ENCODE data around the gene NEAT1.
A peak's percentile ranks its signal among the peaks of the same experiment; 100 is the strongest.

Gene NEAT1

DNA sequence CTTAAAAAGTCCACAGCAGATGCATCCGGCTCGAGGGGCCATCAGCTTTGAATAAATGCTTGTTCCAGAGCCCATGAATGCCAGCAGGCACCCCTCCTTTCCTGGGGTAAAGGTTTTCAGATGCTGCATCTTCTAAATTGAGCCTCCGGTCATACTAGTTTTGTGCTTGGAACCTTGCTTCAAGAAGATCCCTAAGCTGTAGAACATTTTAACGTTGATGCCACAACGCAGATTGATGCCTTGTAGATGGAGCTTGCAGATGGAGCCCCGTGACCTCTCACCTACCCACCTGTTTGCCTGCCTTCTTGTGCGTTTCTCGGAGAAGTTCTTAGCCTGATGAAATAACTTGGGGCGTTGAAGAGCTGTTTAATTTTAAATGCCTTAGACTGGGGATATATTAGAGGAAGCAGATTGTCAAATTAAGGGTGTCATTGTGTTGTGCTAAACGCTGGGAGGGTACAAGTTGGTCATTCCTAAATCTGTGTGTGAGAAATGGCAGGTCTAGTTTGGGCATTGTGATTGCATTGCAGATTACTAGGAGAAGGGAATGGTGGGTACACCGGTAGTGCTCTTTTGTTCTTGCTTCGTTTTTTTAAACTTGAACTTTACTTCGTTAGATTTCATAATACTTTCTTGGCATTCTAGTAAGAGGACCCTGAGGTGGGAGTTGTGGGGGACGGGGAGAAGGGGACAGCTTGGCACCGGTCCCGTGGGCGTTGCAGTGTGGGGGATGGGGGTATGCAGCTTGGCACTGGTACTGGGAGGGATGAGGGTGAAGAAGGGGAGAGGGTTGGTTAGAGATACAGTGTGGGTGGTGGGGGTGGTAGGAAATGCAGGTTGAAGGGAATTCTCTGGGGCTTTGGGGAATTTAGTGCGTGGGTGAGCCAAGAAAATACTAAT lies 1.9 kb downstream of the NEAT1 start:
- DNase-seq = peak in 2 of 5 donors; percentile 38 to 74

DNA sequence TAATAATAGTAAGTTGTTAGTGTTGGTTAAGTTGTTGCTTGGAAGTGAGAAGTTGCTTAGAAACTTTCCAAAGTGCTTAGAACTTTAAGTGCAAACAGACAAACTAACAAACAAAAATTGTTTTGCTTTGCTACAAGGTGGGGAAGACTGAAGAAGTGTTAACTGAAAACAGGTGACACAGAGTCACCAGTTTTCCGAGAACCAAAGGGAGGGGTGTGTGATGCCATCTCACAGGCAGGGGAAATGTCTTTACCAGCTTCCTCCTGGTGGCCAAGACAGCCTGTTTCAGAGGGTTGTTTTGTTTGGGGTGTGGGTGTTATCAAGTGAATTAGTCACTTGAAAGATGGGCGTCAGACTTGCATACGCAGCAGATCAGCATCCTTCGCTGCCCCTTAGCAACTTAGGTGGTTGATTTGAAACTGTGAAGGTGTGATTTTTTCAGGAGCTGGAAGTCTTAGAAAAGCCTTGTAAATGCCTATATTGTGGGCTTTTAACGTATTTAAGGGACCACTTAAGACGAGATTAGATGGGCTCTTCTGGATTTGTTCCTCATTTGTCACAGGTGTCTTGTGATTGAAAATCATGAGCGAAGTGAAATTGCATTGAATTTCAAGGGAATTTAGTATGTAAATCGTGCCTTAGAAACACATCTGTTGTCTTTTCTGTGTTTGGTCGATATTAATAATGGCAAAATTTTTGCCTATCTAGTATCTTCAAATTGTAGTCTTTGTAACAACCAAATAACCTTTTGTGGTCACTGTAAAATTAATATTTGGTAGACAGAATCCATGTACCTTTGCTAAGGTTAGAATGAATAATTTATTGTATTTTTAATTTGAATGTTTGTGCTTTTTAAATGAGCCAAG lies 2.7 kb downstream of the NEAT1 start:
- peak; percentile 60 to 94 (median 74) for DNase-seq

DNA sequence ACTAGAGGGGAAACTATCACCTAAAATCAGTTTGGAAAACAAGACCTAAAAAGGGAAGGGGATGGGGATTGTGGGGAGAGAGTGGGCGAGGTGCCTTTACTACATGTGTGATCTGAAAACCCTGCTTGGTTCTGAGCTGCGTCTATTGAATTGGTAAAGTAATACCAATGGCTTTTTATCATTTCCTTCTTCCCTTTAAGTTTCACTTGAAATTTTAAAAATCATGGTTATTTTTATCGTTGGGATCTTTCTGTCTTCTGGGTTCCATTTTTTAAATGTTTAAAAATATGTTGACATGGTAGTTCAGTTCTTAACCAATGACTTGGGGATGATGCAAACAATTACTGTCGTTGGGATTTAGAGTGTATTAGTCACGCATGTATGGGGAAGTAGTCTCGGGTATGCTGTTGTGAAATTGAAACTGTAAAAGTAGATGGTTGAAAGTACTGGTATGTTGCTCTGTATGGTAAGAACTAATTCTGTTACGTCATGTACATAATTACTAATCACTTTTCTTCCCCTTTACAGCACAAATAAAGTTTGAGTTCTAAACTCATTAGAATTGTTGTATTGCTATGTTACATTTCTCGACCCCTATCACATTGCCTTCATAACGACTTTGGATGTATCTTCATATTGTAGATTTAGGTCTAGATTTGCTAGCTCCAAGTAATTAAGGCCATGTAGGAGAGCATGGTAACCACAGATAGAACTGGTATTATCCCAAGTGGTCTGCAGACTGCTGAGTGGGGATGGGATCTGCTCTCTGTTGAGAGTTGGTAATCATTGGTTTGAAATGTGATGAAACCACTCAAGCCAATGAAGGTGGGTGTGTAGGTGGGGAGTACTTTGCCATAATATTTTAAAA lies 3.6 kb downstream of the NEAT1 start:
- peak in 1 of 5 donors; percentile 92 for DNase-seq

DNA sequence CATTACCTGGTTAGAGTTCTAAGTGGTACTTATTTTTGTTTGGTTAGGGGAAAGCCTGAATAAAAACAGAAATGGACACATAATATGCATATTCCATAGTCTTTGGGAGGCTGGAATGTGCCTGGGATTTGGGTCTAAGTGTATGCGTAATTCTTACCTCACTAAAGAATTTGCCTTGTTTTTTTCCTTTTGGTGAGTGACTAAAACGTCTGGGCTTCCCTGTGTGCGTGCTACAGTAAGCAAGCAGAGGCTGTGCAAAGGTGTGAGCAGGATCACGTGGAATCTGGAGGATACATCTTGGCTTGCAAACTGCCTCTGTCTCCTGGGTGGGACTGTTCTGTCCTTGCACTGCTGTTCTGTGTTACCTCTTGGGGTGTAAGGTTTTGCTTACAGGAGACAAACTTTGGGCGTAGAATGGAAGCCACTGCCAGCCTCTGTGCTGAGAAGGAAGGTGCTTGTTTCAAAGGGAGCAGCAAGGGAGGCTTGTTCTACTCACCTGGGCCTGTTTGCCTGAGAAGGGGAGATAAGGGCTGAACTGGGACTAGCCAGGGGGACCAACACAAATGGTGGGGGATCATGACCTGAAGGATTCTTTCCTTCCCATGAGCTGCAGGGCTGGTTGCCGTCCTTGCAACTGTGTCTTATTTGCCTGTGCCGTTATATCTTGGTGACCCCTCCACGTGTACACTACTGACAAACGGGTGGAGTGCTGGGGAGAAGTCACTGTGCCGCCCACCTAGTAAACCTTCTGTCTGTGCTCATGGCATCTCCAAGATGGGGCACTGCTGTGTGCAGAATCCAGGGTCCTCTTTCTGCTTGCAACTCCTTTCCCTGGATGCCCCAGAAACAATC lies 4.5 kb downstream of the NEAT1 start:
- DNase-seq = peak in 1 of 5 donors; percentile 69

DNA sequence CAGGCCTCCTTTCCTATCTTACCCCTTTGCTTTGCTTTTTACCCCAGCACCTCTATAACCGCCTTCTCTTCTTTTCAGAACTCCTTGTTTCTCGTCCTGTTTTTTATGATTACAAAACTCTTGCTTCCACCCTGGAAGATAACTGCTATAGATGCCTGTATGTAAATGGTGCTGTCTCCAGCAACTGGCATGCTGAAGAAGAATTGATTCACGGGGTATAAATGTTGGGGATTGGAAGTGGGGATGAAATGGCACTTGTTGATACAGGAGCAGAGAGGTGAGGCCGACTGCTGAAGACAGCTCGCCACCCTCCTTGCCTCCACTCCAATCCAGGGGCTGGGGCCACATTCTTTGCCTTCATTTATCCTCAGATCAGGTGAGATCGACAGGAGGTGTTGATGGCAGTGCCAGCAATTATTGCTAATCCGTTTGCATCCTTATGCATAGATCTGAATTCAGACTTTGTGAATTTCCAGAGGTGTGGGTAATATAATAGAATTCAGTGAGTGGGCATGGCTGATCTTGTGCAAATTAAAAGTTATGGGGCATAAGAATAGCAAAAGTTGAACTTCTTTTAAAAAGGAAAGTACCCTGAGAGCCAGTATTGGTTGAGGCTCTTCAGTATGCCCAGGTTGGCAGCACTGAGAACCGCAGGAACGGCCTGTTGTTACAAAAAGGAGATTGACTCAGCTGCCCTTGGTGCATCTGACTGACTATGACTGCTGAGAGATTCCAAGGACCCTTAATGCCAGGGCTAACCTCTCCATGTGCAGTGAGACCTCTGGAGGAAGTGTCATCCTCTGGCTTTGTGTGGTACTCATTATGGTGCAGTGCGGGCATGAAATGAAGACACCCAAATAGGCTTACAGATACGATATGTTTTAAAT lies 5.3 kb downstream of the NEAT1 start:
- peak in 1 of 5 donors; percentile 67 for DNase-seq

DNA sequence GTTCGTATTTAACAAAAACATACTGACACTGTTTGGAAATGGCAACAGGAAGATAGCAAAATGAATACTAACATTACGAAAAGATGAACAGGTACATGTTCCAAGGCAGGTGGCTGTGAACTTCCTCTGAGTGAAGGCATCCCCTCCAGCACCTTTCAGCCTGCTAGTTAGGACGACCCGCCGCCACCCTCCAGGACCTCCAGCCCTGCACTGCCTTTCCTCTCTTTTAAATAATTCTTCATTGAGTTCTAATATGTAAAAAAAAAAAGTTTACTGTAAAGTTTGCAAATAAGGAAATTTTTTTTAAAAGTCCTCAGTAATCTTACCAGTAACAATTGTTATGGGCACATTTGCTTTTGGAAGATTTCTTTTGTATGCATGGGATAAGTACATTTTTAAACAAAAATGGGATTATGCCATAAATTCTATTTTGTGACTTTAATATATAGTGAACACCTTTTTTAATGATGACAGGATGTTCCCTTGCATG lies 6.0 kb downstream of the NEAT1 start:
- DNase-seq = no peak

DNA sequence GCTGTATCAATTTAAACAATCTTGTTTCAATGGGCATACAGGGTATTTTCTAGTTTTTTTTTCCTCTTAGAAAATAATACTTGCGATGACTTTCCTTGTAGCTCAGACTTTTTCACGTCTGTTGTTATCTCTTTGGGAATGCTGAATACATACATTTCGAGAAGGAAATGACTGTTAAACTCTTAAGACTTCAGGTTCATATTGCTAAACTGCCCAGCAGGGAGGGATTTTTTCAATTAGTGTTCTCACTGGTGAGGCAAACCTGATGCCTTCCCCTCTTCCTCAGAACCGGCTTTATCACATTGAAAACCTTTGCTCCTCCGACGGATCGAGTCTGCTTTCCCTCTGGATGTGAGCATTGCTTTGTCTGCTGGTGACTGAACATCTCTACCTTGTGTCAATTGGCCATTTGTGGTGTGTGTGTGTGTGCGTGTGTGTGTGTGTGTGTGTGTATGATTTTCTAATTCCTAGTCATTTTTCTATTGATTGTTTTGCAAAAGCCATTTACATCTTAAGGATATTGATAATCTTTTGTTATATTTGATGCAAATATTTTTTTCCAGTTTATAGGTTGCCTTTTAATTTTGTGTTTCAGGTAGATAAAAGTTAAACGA lies 6.6 kb downstream of the NEAT1 start:
- DNase-seq = peak in 1 of 5 donors; percentile 43

DNA sequence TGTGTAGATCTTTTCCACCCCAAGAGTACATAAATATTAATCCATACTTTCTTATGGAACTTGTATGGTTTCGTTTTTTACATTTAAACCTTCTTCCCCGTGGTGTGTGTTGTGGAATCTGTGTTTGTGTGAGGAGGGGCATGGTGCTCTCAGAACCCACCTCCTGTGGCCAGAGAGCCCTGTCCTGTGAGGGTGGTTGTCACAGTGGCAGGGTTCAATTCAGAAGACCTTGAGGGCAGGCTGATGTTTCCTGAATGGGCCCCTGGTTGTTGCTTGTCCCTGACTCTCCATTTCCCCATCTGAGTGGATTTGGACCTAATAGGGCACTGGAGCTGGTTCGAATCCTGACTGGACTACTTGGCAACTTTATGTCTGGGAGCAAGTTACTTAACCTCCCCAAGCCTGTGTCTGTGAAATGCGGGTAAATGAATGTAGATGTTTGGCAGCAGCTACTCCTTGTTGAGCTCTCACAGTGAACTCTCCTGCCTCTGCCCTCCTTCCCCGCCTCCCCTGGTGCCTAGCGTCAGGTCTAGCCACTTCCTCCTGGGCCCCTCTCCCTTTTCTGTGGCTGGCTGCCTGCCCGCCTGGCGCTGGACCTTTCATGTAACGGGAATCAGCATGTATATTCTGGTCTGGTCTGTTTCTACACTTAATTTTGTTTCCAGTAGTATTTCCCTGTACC lies 7.3 kb downstream of the NEAT1 start:
- peak in 1 of 5 donors; percentile 62 for DNase-seq

DNA sequence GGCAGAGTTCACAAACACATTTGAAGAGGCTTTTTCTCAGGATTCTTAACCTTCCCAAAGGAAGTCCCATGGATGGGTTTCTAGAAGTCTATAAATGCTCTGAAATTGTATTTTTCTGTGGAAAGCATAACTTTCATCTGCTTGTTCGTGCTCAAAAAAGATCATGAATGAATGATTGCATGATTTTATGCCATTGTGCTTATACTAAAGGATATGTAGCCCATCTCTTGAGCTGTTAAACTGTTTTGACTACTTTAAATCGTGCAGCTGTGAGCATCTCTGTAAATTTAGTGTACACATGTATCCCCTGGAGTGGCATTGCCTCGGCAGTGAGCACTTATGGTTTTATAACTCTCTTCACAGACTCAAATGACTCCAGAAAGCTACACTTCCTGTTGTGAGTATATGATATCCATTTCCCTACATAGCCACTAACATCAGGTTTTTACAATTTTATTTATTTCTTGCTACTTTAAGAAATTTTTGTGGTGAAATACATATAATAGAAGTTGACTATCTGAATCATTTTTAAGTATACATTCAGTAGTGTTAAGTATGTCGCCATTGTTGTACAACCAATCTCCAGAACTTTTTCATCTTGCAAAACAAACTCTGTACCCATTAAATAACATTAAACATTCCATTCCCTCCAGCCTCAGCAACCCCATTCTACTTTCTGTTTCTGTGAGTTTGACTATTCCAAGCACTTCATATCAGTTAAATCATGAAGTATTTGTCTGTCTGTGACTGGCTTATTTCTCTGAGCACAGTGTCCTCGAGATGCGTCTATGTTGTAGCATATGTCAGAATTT lies 8.0 kb downstream of the NEAT1 start:
- DNase-seq = no peak

DNA sequence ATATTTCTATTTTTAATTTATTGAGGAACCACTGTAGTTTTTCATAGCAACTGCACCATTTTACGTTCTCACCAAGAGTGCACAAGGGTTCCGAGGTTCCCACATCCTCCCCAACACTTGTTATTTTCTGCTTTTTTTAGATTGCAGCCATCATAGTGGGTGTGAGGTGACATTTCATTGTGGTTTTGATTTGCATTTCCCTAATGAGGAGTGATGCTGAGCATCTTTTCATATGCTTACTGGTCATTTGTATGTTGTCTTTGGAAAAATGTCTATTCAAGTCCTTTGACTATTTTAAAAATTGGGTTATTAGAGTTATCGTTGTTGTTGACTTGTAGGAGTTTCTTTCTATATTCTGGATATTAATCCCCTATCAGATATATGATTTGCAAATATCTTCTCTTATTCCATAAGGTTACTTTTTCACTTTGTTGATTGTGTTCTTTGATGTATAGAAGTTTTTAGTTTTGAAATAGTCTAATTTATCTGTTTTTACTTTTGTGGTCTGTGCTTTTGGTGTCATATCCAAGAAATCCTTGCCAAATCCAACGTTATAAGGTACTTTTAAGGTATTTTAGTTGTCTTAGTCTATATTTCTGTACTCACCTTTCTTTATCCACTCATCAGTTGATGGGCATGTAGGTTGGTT lies 9.0 kb downstream of the NEAT1 start:
- DNase-seq = no peak

DNA sequence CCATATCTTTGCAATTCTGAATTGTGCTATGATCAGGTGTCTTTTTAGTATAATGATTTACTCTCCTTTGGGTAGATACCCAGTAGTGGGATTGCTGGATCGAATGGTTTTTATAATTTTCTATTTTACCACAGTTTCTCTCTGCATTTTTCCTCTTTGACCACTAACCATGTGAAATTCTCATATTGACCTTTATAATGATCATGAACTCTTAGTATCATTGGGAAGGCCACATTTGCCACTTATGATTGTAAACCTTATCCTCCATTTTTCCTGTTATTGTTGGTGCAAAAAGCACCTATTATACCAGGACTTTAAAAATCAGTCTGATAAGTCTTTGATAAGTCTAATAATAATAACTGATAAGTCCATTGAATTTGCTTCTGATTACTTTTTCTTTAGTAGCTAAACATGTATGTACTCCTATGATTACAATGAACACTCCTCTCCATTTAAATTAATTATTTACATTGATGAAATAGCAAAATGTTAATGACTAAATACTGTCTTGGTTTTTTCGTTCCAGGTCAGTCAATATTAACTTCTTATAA lies 9.6 kb downstream of the NEAT1 start:
- DNase-seq = no peak

DNA sequence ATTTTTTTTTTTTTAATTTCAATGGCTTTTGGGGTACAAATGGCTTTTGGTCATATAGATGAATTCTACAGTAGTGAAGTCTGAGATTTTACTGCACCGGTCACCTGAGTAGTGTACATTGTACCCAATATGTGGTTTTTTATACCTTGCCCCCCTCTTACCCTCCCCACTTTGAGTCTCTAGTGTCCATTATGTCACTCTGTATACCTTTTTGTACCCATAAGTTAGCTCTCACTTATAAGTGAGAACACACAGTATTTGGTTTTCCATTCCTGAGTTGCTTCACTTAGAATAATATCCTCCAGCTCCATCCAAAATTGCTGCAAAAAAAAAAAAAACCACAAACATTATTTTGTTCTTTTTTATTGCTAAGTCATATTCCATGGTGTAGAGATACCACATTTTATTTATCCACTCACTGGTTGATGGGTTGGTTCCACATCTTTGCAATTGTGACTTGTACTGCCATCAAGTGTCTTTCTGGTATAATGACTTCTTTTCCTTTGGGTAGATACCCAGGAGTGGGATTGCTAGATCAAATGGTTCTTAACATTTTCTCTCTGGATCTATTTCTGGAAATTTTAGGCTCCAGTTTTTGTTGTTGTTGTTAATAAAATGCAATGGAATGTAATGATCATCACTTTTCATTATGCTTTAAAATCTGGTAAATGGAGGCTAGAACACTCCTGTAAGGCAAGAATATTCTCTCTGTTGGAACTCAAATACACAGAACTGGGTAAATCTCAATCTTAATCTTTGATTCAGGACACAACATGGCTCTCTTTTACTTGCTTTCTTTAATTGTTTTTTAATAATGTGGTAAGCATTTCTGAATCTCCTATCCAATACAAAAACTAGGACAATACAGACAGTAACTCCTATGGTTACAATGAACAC lies 10.3 kb downstream of the NEAT1 start:
- DNase-seq = no peak

DNA sequence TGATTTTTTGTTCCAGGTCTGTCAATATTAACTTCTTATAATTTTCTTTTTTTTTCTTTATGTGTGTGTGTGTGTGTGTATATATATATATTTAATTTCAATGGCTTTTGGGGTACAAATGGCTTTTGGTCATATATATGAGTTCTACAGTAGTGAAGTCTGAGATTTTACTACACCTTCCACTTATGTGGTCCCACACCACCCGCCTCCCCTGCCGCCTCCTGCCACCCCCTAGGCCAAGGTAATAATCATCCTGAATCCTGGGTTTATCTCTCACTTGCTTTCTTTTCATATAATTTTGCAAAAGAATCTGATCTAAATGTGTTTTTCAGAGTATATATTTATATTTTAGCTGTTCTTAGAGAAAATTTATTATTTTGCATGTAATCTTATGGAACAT lies 11.1 kb downstream of the NEAT1 start:
- no peak for DNase-seq

DNA sequence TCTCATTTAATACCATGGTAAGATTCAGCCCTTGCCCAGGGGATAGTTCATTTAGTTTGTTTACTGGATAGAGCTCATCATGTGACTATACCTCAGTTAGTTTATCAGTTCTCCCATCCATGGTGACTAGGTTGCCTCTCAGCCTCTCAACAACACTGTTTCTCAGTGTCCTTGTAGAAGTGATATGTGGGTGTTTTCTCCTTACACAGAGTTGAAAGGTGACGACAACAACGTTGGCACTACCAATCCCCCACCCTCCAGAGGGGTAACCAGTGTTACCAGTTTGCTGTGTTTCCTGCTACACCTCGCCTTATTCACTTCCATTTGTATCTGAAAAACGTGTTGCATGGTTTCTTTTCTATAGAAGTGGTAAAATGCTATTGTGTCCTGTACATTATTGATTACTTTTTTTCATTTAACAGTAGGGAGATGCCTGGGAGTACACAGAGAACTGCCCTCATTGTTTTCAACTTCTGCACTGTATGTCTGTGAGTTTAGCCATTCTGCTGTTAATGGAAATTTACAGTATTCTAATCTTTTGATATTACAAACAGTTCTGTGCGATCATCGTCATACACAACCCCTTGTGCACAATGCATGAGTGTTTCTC lies 11.6 kb downstream of the NEAT1 start:
- no peak for DNase-seq

DNA sequence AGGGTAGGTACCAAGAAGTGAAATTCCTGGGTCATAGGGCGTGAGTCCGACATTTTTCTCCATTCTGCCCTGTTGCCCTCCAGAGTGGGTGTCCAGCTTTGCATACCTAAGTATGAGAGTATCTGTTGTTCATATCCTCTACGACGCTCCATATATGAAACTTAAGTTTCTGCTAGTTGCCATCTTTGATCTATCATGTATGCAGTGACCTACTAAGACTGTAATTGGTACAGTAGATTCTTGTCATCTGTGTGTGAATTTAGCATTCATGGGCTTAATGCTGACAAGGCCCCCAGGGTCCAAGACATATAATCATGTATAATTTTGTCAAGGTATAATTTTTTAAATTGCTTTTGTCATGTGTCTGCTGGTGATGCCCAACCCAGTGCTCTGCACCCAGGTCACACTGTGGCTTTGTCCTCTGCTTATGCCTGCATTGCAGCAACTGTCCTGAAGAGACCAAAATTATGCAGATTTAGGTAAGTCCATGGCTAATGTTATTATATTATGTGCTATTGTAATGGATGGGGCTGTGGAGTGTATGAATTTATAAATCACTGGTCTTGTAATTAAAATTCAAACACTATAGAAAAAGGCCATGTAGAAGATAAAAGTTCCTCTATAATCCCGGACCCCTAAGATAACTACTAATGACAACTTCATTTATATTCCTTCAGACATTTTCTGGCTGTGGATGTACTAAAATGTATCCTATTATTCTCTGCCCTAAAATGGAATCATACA lies 12.2 kb downstream of the NEAT1 start:
- DNase-seq = no peak
